Ishikawa (cell line): ENCODE data around the gene PRPF40A.

Experiments used
- CEBPB ChIP-seq: IDR thresholded peaks from 2 replicates; pipeline ENCODE4 v1.6.1; 2012
- CREB1 ChIP-seq: IDR thresholded peaks from 2 replicates; pipeline ENCODE4 v1.6.1; 2012; ENCODE audit warnings: low read depth
- EGR1 ChIP-seq: IDR thresholded peaks from 2 replicates; pipeline ENCODE4 v1.6.1; 2012
- EP300 ChIP-seq: IDR thresholded peaks from 2 replicates; pipeline ENCODE4 v1.6.1; 2012; ENCODE audit warnings: borderline replicate concordance
- FOXM1 ChIP-seq: IDR thresholded peaks from 2 replicates; pipeline ENCODE4 v1.6.1; 2012; ENCODE audit warnings: low read depth, borderline replicate concordance
- MAX ChIP-seq: IDR thresholded peaks from 2 replicates; pipeline ENCODE4 v1.6.1; 2012
- NFIC ChIP-seq: IDR thresholded peaks from 2 replicates; pipeline ENCODE4 v1.6.1; 2012
- RAD21 ChIP-seq: IDR thresholded peaks from 2 replicates; pipeline ENCODE4 v1.6.1; 2012; ENCODE audit warnings: low read depth
- TAF1 ChIP-seq: IDR thresholded peaks from 2 replicates; pipeline ENCODE4 v1.6.1; 2012; ENCODE audit warnings: low read depth, mild to moderate bottlenecking
- TCF12 ChIP-seq: IDR thresholded peaks from 2 replicates; pipeline ENCODE4 v1.6.1; 2012; ENCODE audit warnings: low read depth
- TEAD4 ChIP-seq: IDR thresholded peaks from 2 replicates; pipeline ENCODE4 v1.6.1; 2012
- YY1 ChIP-seq: IDR thresholded peaks from 2 replicates; pipeline ENCODE4 v1.6.1; 2012; ENCODE audit warnings: low read depth
- ZBTB7A ChIP-seq: IDR thresholded peaks from 2 replicates; pipeline ENCODE4 v1.6.1; 2012; ENCODE audit warnings: low read depth
- TF ChIP-seq, protein P1 (sequence below): IDR thresholded peaks from 2 replicates; pipeline ENCODE4 v1.6.1; 2012
- TF ChIP-seq, protein P2 (sequence below): IDR thresholded peaks from 2 replicates; pipeline ENCODE4 v1.6.1; 2012; ENCODE audit warnings: low read depth, mild to moderate bottlenecking

Gene PRPF40A

GRCh38 chr2:152716805-152717227, 445 bp downstream of the PRPF40A start:
- TF ChIP-seq TCF12 (no peak), MAX (no peak), TAF1 (no peak), YY1 (no peak), RAD21 (no peak), CREB1 (no peak), CEBPB (no peak)

GRCh38 chr2:152715854-152716428, 1.3 kb downstream of the PRPF40A start:
- TF ChIP-seq MAX: no peak
- no peak for TF ChIP-seq ZBTB7A
- TF ChIP-seq TCF12: no peak
- no peak for TF ChIP-seq EGR1
- TF ChIP-seq, protein P1, sequence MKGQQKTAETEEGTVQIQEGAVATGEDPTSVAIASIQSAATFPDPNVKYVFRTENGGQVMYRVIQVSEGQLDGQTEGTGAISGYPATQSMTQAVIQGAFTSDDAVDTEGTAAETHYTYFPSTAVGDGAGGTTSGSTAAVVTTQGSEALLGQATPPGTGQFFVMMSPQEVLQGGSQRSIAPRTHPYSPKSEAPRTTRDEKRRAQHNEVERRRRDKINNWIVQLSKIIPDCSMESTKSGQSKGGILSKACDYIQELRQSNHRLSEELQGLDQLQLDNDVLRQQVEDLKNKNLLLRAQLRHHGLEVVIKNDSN: no peak
- TF ChIP-seq EP300: no peak
- TF ChIP-seq TEAD4: no peak
- no peak for TF ChIP-seq CEBPB
- TF ChIP-seq TAF1: no peak
- no peak for TF ChIP-seq YY1
- TF ChIP-seq CREB1: no peak
- TF ChIP-seq FOXM1: no peak
- TF ChIP-seq, protein P2, sequence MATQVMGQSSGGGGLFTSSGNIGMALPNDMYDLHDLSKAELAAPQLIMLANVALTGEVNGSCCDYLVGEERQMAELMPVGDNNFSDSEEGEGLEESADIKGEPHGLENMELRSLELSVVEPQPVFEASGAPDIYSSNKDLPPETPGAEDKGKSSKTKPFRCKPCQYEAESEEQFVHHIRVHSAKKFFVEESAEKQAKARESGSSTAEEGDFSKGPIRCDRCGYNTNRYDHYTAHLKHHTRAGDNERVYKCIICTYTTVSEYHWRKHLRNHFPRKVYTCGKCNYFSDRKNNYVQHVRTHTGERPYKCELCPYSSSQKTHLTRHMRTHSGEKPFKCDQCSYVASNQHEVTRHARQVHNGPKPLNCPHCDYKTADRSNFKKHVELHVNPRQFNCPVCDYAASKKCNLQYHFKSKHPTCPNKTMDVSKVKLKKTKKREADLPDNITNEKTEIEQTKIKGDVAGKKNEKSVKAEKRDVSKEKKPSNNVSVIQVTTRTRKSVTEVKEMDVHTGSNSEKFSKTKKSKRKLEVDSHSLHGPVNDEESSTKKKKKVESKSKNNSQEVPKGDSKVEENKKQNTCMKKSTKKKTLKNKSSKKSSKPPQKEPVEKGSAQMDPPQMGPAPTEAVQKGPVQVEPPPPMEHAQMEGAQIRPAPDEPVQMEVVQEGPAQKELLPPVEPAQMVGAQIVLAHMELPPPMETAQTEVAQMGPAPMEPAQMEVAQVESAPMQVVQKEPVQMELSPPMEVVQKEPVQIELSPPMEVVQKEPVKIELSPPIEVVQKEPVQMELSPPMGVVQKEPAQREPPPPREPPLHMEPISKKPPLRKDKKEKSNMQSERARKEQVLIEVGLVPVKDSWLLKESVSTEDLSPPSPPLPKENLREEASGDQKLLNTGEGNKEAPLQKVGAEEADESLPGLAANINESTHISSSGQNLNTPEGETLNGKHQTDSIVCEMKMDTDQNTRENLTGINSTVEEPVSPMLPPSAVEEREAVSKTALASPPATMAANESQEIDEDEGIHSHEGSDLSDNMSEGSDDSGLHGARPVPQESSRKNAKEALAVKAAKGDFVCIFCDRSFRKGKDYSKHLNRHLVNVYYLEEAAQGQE: no peak
- no peak for TF ChIP-seq RAD21
- TF ChIP-seq NFIC: no peak

- no peak for TF ChIP-seq EP300
- TF ChIP-seq, protein P1: no peak
- TF ChIP-seq EGR1: no peak
- no peak for TF ChIP-seq ZBTB7A
- no peak for TF ChIP-seq NFIC
- TF ChIP-seq CREB1: no peak
- TF ChIP-seq MAX: no peak
- TF ChIP-seq, protein P2: no peak
- no peak for TF ChIP-seq RAD21
- no peak for TF ChIP-seq TAF1
- no peak for TF ChIP-seq TEAD4
- TF ChIP-seq YY1: no peak
- TF ChIP-seq FOXM1: no peak
- no peak for TF ChIP-seq CEBPB
Observed at GRCh38 chr2:152715112-152715511, 2.1 kb downstream of the PRPF40A start.

- TF ChIP-seq YY1: no peak
- no peak for TF ChIP-seq TAF1
- TF ChIP-seq RAD21: no peak
- TF ChIP-seq FOXM1: no peak
- no peak for TF ChIP-seq CEBPB
- TF ChIP-seq EP300: no peak
- TF ChIP-seq TCF12: no peak
- no peak for TF ChIP-seq CREB1
- TF ChIP-seq, protein P2: no peak
- TF ChIP-seq TEAD4: no peak
- TF ChIP-seq ZBTB7A: no peak
- TF ChIP-seq, protein P1: no peak
- no peak for TF ChIP-seq NFIC
- no peak for TF ChIP-seq MAX
- no peak for TF ChIP-seq EGR1
Observed at GRCh38 chr2:152710713-152711112, 6.5 kb downstream of the PRPF40A start.
